Kidney capillary endothelial cell (primary cell): ENCODE results near the gene TSPO.

Experiments used
- DNase-seq: peaks from one replicate; pipeline ENCODE4 v3.0.0-alpha.2; 2018; ENCODE audit warnings: low spot score

Gene TSPO

GRCh38 chr22:43202326-43202725, 51.0 kb downstream of the TSPO start:
- DNase-seq, result no peak

DNA sequence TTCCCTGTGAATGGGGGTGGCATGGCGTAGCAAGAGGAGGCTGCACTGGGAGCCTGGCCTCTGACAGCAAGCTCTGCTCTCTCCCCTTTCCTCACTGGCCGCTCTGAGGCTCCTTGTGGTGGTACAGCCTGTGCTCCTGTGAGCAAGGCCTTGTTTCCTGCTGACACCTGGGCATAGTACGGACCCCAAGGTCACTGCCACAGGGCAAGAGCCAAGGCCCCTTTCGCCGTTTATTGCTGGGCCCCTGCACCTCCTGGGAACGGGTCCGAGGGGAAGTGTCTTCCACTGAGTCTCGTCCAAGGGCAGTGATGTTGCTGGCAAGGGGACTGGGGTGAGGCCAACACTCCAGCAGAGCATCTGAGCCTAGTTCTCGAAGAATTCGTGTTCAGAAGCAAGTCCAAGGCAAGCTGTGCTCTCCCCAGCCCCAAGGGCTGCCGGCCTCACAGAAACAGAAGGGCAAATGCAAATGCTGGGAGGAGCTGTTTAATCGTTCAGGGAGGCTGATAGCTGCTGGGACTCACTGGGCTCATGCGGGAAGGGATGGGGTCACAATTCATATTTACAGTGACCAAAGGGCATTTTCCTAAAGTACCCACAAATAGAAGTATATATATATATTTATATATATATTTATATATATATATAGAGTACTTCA, 51.5 kb downstream of the TSPO start:
- DNase-seq, result no peak

- no peak for DNase-seq
Measured at GRCh38 chr22:43203471-43203981, 52.2 kb downstream of the TSPO start.

DNA sequence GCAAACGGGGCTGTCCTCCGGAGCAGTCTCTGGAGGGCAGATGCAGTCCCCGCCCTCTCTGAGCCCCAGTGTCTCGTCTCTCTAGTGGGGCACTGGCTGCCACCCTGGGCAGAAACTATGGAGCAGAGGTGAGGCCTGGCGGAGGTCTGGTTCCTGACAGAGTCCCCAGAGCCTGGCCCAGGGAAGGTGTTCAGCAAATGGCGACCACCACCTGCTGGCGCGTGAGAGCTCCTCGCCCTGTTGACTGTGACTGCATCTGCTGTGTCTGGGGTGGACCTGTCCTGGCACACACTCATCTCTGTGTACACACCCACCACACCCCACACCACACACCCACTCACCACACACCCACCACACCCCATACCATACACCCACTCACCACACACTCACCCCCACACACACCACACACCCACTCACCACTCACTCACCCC, 53.9 kb downstream of the TSPO start:
- no peak for DNase-seq

- no peak for DNase-seq
Measured at GRCh38 chr22:43205748-43206508, 54.6 kb downstream of the TSPO start.

DNA sequence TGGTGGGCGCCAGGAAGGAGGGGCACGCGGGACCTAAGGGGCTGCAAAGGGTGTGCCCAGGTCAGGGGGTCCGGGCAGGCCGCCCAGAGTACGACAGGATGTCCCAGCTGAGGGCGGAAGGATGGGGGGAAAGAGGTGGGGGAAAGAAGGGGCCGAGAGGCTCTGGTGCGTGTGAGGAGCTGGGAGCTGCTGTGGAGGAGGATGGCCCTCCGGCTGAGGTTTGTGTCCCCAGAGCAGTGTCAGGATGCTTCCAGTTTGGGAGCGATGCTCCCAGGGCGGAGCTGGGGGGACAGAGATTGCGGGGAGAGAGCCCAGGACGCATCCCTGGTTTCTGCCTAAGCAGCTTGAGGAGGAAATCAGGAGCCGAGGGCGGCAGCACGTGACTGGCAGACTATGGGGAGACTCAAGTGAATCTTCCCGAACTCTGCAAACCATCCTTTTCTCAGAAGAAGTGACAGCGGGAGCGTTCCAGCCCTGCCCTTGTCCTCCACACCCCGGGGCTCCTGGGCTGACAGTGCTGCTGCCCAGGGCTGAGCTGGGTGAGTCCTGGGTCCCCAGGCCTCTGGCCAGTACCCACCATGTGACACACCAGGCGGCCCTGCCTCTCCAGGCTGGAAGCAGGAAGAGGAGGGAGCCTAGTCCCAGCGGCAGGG, 55.3 kb downstream of the TSPO start:
- DNase-seq, result no peak

- DNase-seq, result no peak
Measured at GRCh38 chr22:43207386-43207785, 56.0 kb downstream of the TSPO start.

DNA sequence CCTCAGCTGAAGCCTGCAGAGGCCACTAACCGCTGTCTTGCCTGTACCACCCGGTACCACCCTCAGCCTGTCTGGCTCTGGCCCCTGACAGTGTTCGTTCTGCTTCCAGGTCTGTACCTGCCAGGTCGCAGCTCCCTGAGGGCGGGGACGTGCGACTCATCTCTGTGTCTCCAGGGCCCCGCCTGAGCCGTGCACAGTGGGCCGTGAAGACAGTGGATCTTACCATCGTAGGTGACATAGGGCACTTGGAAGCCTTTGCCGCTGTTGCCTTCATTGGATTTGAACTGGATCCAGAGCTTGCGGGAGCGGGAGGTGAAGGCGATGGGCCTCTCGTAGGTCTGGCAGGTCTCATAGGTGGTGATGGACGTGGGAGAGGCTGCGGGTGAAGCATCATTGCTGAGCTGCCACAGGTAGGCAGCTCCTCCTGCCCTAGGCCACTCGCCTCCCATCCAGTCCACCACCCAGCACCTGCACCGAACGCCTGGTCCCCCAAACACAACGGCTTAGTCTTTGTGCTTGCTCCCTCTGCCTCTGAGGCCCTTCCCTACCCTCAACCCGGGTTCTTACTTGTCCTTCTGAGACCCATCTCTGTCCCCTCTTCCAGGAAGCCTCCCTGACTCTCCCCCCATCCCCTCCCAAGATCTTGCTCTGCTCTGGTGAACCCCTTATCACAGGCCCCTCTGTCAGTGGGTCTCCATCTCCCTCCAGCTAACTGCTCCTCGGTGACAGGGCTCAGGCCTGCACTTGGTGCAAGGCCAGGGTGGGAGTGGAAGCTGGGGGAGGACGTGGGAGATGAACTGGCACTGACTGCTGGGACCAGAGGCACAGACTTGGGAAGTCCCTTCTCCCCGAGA, 56.7 kb downstream of the TSPO start:
- no peak for DNase-seq

- no peak for DNase-seq
Measured at GRCh38 chr22:43208703-43209522, 57.6 kb downstream of the TSPO start.

GRCh38 chr22:43209523-43209890, 58.1 kb downstream of the TSPO start:
- DNase-seq, result no peak

DNA sequence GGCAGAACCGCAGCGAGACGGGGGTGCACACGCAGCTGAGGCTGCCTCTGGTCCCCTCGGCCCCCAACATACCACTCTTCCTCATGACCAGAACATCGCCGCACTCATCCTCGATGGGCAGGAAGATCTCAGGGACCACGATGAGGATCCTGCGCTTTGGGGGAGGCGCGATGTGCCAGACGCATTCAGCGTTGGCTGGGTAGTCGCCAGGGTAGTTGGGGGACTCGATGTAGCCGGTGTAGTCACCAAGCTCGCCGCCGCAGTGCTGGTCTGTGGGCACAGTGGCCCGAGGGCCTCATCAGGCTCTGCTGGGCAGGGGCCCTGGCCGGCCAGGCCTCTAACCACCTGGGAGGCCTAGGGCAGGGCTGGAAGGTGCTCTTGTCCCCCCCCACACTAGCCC, 58.6 kb downstream of the TSPO start:
- no peak for DNase-seq

GRCh38 chr22:43210631-43211515, 59.5 kb downstream of the TSPO start:
- no peak for DNase-seq

DNA sequence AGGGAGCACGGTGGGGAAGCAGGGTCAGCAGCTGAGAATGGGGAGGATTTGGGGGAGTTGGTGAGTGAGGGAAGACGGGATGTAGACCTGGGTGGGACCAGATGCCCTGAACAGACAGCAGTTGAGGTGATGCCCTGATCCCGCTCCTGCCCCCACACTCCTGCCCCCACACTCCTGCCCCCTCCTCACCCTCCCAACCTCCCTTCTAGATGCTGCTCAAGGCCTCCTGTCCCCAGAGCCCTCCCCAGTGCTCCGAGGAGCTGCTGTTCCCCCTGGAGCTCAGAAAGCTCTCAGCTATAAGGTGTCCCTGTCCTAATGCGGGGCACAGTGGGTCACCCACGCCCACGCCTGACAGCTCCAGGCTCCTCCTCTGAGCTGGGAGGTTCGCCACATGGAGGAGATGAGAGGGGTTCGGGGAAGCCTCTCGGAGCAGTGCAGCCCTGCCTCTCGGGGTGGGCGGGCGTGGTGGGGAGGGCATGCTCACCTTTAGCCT, 60.6 kb downstream of the TSPO start:
- no peak for DNase-seq

- no peak for DNase-seq
Measured at GRCh38 chr22:43212434-43212952, 61.1 kb downstream of the TSPO start.
